GM19238 (cell line): Measurements from ENCODE around the gene SLC37A1.

Experiments
- DNase-seq: peaks from one replicate; pipeline ENCODE4 v3.0.0; 2011; ENCODE audit warnings: low spot score; ENCODE audit not compliant: insufficient read length

Gene SLC37A1

DNA sequence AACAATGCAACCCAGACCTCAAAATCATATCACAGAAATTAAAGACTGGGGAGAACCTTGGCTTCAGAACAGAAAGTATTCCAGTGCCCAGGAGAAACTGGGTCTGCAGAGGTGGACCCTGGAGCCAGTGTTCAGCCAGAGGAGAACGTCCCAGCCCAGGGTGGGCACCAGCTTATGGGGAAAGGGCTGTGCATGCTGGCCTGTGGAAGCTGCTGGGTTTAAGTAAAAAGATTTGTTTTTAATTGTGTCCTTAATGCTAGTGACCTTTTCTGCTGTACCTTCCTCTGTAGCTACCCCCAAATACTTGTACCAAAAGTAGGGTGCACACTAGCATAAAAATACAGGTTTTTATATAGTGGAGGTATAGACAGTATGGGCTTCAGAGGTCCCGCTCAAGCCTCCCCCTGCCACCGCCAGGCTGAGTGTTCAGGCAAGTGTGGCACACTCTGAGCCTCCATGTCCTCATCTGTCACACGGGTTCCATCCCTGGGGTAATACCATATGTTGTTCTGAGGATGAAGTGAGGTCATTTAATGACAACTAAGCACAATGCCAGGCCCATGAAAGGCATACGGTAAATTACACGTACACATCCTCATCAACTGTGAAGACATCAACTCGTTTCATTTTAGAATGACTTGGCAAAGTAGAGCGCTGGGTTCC, 47.0 kb downstream of the SLC37A1 start:
- DNase-seq: no peak

- peak; percentile 43 for DNase-seq
Observed at GRCh38 chr21:42561762-42562650, 48.4 kb downstream of the SLC37A1 start.

DNA sequence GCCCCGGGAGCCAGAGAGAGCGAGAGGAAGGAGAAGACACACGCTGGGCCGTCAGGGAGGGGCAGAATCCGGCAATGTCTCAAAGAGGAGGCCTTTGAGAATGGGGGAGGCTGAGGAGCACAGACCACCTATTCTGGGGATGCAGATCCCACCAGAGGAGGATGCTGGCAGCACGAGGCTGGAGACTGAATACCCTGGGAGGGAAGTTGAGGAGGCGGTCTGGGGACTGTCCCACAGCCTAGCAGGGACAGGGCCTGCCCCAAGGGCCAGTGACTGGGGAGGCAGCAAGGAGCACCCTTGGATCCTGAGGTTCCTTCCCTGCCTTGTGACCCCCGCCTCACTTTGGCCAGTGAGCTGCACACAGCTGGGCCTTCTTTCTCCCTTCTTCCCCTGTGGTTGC, 49.2 kb downstream of the SLC37A1 start:
- no peak for DNase-seq

DNA sequence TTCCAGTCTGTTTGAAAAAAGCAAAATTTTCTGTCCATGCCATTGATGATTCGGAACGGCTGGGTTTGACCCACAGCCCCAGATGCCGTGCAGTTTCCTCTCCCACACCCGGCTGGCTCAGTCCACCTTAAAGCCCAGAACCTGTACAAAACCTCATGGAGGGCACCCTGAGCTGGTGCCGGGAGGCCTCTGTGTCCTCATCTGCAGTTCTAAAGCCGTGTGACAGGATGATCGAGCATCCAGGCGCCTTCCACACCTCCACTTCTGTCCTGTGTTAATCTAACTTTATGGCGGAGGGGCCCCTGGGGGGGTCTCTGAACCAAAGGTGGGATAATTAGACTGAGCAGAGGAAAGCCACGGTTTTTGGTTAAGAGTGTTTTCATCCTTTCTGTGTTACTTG, 49.6 kb downstream of the SLC37A1 start:
- no peak for DNase-seq

DNA sequence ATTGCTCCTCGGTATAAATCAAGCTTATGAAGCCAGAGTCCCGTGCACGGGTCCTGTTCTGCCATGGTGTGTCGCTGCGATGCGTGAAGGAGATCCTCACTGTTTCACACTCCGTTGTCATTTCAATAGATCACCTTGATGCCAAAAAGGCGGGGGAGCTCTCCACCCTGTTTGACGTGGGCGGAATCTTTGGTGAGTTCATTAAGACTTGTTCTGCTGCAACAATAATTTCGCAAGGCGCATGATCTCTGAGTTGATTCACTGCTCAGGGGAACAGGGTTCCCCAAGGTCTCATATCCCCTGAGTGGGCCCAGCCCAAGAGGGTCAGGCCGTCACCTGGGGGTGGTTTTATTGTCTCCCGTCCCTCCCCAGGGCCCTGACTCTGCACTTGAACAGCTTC, 50.0 kb downstream of the SLC37A1 start:
- DNase-seq: no peak

DNA sequence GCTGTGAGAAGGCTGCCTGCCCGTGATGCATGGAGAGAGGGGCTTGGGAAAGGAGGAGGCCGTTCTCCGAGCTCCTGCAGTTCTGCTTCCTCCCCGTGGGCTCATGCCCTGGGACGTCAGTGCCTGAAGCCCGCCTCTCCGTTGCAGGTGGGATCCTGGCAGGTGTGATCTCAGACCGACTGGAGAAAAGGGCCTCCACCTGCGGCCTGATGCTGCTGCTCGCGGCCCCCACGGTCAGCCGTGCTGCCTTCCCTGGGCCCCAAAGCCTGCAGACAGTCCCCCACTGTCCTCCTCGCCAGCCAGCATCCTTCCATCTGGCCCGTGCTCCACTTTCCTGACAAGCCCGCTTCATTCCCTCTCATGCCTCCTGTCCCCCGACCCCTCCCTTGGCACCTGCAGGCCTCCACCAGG, 50.9 kb downstream of the SLC37A1 start:
- DNase-seq: no peak

- no peak for DNase-seq
Observed at GRCh38 chr21:42565206-42565810, 51.7 kb downstream of the SLC37A1 start.

GRCh38 chr21:42565886-42566523, 52.4 kb downstream of the SLC37A1 start:
- no peak for DNase-seq

- DNase-seq: no peak
Observed at GRCh38 chr21:42566524-42567213, 53.0 kb downstream of the SLC37A1 start.

DNA sequence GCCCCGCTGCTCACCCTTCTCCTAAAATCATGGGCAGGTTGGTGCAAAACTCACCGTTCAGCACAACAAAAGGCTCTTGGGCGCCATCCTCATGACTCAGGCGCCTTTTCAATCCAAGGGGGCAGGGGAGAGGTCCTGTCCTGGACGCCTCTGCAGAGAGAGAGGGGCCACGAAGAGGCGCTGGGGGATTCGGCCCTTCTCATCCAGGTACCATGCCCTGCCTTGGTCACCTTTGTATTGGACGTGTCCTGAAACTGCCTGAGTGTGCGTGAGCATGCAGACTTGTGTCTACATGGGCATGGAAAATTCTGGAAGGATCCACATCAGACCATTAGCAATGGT, 53.5 kb downstream of the SLC37A1 start:
- no peak for DNase-seq

DNA sequence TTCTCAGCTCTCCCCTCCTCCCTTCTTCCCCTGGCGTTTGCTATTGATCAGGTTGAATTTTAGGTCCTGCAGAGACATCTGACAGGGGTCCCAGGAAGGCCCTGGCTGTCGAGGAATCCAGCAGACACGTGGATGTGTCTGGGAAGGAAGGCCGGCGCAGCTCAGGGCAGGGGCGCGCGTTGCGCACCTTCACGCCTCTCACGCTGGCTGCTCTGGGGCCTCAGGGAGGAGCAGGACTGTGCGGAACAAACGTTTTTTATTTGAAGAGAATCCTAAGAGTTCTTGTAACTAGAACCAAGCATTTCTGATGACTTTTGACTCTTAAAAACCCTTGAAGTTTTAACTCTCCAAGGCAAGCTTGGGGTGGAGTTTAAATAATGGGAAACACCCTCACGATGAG, 54.2 kb downstream of the SLC37A1 start:
- DNase-seq: no peak

- no peak for DNase-seq
Observed at GRCh38 chr21:42568376-42568775, 54.7 kb downstream of the SLC37A1 start.

DNA sequence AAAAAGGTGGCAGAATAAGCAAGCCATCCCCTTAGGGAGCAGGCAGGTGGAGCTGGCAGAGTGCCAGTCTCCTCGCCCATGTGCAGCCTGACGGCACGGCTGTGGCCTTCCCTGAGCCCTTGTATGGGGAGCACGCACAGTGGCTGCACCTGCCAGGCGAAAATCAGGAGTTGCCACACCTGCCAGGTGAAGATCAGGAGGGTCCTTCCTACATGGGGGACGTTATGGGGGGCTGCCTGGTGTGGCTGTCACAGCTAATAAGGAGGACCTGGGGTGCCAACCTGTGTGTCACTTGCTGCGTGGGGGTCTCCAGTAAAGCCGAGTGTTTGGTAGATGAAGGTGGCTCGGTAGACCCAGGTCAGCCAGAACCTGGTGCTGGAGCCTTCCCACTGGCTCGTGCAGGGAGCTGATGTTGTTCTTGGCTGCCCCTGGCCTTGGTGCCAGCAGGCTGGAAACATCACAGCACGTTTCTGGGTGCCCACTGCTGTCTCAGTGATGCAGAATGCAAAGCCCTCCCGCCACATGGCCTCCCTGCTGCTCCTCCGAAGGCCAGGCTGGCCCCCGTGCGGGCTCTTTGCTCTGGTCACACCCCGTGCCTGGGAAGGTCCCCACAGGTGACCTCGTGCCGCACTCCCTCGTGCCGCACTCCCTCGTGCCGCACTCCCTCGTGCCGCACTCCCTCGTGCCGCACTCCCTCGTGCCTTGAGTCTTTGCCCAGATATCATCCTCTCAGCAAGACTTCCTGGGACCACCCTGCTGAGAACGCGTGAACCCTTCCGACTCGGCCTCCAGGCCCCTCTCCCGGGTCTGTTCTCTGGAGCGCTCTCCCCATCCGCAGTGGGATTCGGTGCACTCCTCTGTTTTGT, 55.4 kb downstream of the SLC37A1 start:
- no peak for DNase-seq

GRCh38 chr21:42569732-42570301, 56.2 kb downstream of the SLC37A1 start:
- no peak for DNase-seq

- no peak for DNase-seq
Observed at GRCh38 chr21:42570362-42570761, 56.7 kb downstream of the SLC37A1 start.

DNA sequence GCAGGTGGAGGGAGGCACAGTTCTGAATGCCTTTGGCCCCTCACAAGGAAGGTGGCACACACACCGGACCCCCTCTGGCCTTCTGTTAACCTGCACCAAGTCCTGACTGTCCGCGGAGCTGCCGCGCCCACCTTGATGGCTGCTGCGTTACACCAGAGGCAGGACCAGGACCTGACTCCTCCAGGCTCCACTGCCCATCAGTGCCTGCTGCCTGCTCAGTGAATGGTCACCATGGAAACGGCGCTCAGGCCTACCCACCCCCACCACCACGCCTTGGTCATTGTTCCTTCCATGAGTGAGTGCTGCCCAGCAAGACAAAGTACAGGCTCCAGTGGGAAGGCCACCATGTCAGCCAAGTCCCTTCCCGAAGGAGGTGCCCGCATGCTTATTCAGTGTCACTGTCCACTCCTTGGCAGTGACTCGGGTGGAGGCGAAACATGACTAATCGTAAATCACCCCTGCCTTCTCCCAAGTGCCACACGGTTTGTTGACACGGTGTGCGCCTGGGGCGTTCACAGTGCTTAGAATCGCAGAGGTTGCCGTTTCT, 57.3 kb downstream of the SLC37A1 start:
- DNase-seq: no peak

DNA sequence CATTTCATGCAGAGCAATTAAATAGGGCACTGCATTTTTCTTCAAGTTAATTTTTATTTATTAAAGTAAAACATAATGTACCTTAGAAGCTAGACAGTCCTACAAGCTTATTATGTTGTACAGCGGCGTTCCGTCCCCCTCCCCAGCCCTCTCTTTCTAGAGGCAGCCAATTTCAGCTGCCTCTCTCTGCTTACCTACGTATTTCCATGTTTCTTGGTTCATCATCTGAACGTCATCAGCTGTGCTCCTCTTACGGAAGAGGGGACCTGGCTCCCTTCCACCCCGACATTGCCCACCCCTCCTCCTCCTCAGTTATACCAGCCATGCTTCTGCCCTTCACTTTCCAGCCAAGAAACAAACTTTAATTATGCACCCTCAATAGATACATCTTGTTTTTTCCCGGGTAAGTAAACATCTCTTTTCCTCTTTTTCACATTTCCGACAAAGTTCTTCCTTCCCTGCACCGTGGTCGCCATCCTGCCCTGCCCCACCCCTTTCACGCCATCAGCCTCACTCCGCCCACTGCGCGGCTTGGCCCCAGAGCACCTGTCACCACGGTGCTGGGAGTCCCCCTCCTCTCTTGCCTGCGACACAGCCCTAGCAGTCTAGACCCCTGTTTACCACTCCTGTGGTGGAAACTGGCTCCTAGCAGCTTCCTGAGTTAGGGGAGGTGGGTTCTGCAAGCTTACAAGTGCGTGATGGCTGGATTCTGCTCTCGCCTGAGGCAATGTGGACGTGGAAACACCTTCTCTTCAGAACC, 57.9 kb downstream of the SLC37A1 start:
- no peak for DNase-seq

DNA sequence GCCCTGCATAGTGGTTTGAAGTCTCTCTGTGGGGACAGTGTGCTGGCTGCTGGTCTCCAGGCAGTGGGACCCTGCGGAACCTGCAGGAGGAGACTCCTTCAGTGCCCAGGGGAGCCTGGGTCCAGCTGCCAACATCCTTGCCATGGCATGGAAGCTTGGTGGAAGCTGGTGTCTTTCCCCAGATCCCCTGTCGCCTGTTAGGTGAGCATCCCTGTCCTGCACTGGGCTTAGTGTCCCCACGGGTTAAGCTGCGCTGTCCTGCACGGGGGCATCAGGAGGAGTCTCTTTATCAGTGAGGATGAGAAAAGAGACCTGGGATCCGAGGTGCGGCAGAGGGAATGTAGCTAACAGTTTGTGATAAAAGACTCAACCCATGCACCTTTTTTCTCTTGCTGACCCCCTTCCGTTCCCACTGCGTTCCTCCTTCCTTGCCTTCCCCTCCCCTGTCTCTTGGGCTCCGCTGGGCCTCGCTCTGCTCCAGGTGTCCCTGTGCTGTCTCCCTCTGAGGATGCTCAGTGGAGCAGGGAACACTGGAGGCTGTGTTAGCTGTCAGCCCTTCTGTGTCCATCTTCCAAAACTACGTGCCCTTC, 59.3 kb downstream of the SLC37A1 start:
- DNase-seq: no peak
